GM12874 (cell line): ENCODE measurements around the gene COMMD3.

Source experiments
- TF ChIP-seq, protein P1 (sequence below): IDR thresholded peaks from 2 replicates; pipeline ENCODE4 v1.5.1; 2011; ENCODE audit warnings: low read depth, mild to moderate bottlenecking, control low read depth, low read length, moderate library complexity; ENCODE audit not compliant: insufficient read depth

COMMD3 gene

DNA sequence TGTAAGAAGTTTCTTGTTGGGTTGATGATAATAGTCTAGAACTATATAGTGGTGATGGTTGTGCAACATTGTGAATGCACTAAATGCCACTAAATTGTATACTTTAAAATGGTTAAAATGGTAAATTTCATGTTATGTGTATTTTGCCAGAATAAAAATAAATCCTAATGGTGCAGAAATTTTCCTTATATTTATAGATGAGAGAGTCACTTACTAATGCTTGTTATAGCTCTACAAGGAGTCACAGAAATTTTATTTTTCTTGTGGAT, 50.2 kb downstream of the COMMD3 start:
- TF ChIP-seq, protein P1, sequence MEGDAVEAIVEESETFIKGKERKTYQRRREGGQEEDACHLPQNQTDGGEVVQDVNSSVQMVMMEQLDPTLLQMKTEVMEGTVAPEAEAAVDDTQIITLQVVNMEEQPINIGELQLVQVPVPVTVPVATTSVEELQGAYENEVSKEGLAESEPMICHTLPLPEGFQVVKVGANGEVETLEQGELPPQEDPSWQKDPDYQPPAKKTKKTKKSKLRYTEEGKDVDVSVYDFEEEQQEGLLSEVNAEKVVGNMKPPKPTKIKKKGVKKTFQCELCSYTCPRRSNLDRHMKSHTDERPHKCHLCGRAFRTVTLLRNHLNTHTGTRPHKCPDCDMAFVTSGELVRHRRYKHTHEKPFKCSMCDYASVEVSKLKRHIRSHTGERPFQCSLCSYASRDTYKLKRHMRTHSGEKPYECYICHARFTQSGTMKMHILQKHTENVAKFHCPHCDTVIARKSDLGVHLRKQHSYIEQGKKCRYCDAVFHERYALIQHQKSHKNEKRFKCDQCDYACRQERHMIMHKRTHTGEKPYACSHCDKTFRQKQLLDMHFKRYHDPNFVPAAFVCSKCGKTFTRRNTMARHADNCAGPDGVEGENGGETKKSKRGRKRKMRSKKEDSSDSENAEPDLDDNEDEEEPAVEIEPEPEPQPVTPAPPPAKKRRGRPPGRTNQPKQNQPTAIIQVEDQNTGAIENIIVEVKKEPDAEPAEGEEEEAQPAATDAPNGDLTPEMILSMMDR = no peak

DNA sequence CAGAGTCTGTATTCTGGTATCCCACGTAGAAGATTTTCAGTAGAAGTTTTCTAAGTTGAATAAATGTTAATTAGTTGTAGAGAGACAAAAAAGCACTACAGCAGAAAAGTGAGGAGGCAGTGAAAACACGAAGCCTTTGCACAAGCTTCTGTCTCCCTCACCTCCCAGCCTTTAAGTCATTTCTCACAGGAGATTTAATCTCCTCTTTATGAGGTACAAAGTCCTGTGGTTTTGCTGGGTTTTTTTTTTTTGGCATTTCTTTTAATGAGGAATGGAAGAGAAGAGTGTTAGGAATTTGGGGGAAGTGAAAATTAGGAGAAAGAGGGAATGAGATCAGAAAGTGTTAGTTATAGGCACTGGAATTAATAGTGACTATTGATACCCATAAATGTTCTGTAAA, 50.6 kb downstream of the COMMD3 start:
- TF ChIP-seq, protein P1 = no peak

DNA sequence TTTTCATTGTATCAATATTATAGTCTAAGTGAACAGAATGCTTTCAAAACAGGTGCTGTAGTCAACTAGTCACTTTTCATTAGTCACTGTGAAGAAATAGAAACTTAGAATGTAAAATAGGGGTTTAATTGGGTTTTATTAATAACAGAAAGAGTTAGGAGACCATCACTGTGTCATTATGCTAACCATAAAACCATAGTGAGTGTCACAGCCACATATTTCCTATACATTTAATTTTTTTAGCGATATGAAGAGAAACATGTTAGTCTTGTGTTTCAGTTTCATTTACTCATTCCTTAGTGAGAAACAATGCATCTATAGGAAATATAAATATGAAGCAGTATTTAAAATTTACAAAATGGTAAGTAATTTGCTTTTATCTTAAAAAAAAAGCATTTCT, 51.3 kb downstream of the COMMD3 start:
- TF ChIP-seq, protein P1 = no peak

DNA sequence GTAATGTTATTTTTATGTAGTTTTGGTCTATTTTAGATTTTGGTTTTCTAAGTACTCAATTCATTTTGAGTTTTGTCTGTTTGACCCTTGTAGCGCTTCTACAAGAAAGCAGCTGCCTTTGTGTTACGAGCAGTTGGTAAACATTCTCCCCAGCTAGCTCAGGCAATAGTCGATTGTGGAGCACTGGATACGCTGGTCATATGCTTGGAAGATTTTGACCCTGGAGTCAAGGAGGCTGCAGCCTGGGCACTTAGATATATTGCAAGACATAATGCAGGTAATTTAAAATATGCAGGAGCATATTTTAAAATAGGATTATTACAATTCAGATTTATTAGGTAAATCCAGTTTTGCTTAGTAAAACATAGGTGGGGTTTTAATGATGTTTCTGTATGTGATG, 52.2 kb downstream of the COMMD3 start:
- TF ChIP-seq, protein P1 = no peak

DNA sequence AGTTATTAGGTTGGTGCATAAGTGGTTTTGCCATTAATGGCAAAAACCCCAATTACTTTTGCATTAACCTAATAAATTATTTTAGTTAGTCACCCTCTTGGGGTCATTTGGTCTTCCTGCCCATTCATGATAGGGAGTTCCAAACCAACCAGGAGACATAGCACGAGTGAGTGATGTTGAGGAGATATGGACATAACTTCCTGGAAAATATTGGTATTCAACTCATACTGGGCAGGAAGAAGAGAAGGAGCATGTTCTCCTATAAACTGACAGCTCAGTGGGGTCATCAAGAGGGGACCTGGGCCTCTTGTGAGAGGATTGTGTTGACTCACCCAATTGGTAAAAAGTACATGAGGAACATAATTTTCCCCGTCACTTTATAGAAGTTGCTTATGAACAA, 52.8 kb downstream of the COMMD3 start:
- TF ChIP-seq, protein P1 = no peak

DNA sequence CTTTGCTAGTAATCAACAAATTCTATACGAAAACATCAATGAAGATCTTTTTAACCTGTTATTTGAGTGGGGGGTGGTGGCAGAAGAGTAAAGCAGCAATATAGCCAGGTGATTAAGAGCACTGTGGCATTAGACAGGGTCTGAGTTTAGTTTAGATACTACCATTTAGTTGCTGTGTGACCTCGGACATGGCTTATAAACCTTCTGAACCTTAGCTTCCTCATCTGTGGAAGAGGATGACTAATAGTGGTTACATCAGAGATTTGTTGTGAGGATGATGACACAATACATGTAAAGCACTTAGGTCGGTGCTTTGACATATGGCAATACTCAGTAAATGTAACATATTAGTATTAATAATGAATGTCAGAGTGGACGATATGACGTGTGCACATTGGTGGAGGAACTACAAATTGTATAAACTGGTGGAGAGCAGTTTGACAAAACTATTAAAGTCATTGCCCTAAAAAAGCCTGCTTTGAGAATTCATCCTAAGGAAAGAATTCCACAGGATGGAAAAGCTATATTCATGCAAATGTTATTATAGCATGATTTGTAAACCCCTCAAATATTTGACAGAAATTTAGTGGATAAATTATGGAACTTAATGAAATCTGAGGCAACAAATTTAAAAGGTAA, 53.4 kb downstream of the COMMD3 start:
- TF ChIP-seq, protein P1 = no peak
